AG04450 (cell line): ENCODE results near the gene RAB8B. TPM values are rescaled to one million over a fixed set of nuclear protein-coding genes. Genes with fewer than 3 reads are reported as not detected.
A peak's percentile ranks its signal among the peaks of the same experiment; 100 is the strongest.

Experiments used
- CTCF ChIA-PET: fragments of 300-600, 350-600 bp; formaldehyde crosslinking; extraction: SDS; loops from one replicate; lab custom pipeline; 2022; ENCODE audit warnings: antibody characterized with exemption, inconsistent platforms; lab: Charles Lee
- POLR2A ChIA-PET: fragments of 350-600 bp; formaldehyde crosslinking; extraction: SDS; loops from one replicate; lab custom pipeline; 2021; ENCODE audit warnings: antibody characterized with exemption, inconsistent platforms; lab: Yijun Ruan, JAX
- DNase-seq: peaks from one replicate; pipeline ENCODE4 v3.0.0-alpha.2; 2011; ENCODE audit warnings: low read depth, low spot score
- H3K27ac ChIP-seq: one replicate; pipeline ENCODE4 v1.5.1; 2012; ENCODE audit warnings: low read depth, low read length, control low read depth
- H3K27me3 ChIP-seq: one replicate; pipeline ENCODE4 v1.6.0; 2012; ENCODE audit warnings: low read length; ENCODE audit not compliant: control insufficient read depth, insufficient read depth
- H3K4me3 ChIP-seq: 2 replicates; pipeline ENCODE4 v1.5.1; 2011; ENCODE audit warnings: mild to moderate bottlenecking, low read depth, low read length, control low read depth
- H3K9me3 ChIP-seq: 2 replicates; pipeline ENCODE4 v1.5.1; 2012; ENCODE audit warnings: low read length; ENCODE audit not compliant: control insufficient read depth, insufficient read depth
- polyA plus RNA-seq: library from polyadenylated mRNA; depleted of rRNA; stranded (reverse); fragments of >200 nt; gene quantifications from 2 replicates; pipeline ENCODE4 v1.2.3, GENCODE V29; 2011
- TF ChIP-seq, protein P1 (sequence below): IDR thresholded peaks from 2 replicates; pipeline ENCODE4 v1.5.1; 2011; ENCODE audit warnings: low read depth, low read length, control low read depth, inconsistent platforms

RAB8B gene
- polyA plus RNA-seq, 1 experiment, result 82.4 TPM

DNA sequence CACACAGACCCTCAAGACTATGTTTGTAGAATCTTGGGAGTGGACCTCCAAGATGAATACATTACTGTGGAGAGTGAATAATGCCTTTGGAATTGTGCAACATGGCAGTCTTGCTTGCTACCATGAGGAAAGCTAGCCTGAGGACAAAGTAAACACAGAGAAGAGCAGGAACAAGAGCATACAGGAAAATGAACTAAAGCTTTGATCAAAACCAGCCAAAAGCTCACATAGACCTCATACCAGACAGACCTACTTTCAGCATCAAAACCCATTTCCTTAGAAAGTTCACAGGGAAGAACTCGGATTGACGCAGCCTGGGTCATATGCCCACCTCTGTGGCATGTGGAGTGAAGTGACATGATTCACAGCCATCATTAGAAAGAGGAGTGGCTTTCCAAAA lies 3.3 kb upstream of the RAB8B start:
- Histone ChIP-seq H3K9me3 (no peaks in the 10 kb centered on the region), H3K27ac (peak overlapping the region; percentile 34), H3K27me3 (no peaks in the 10 kb centered on the region), H3K4me3 (no peak overlapping the region)
- TF ChIP-seq, protein P1, sequence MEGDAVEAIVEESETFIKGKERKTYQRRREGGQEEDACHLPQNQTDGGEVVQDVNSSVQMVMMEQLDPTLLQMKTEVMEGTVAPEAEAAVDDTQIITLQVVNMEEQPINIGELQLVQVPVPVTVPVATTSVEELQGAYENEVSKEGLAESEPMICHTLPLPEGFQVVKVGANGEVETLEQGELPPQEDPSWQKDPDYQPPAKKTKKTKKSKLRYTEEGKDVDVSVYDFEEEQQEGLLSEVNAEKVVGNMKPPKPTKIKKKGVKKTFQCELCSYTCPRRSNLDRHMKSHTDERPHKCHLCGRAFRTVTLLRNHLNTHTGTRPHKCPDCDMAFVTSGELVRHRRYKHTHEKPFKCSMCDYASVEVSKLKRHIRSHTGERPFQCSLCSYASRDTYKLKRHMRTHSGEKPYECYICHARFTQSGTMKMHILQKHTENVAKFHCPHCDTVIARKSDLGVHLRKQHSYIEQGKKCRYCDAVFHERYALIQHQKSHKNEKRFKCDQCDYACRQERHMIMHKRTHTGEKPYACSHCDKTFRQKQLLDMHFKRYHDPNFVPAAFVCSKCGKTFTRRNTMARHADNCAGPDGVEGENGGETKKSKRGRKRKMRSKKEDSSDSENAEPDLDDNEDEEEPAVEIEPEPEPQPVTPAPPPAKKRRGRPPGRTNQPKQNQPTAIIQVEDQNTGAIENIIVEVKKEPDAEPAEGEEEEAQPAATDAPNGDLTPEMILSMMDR, result no peak
- POLR2A ChIA-PET, result interaction anchor here (0.5 to 2.2 kb wide), 3 partner anchors 29 to 141 kb away, joined by 4 to 8 read pairs (median 4); partner anchors contain the start of gene RPS27L
- CTCF ChIA-PET, result no interaction called here
- DNase-seq, result peak; percentile 51

DNA sequence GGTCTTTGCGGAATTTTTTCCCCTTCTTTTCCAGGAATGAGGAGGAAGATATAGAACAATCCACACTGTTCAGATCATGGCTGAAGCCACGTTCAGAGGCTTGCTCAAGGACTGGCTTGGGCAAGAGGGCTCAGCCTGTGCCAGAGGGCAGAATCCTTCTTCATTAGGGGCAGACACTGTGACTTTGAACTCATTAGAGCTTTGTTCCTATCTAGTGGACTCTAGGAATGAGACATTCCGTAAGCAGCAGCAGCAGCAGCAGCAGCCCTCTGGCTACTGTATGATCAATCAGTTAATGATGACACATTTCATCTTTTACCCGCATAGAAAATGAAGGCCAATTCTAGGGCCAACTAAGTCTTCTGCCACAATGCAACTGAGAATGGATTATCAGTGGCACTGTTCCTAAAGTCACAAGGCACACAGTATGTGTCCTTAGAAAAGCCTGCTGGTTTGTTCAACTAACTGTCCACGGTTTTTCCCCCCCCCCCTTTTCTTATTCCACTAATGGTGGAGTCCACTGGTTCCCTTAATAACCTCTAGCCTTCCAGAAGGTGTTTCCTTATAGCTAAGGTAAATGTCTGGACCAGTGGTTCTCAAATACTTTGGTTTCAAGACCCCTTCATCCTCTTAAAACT lies 1.7 kb upstream of the RAB8B start:
- POLR2A ChIA-PET, result interaction anchor here (0.6 to 0.7 kb wide), 2 partner anchors 114 to 249 kb away, joined by 4 to 7 read pairs; no protein-coding TSS in a partner anchor
- no peaks in the 10 kb centered on the region for H3K27me3 ChIP-seq
- CTCF ChIA-PET, result no interaction called here
- no peak overlapping the region for H3K4me3 ChIP-seq
- TF ChIP-seq, protein P1, result no peak
- no peak overlapping the region for H3K27ac ChIP-seq
- H3K9me3 ChIP-seq, result no peaks in the 10 kb centered on the region
- no peak for DNase-seq

DNA sequence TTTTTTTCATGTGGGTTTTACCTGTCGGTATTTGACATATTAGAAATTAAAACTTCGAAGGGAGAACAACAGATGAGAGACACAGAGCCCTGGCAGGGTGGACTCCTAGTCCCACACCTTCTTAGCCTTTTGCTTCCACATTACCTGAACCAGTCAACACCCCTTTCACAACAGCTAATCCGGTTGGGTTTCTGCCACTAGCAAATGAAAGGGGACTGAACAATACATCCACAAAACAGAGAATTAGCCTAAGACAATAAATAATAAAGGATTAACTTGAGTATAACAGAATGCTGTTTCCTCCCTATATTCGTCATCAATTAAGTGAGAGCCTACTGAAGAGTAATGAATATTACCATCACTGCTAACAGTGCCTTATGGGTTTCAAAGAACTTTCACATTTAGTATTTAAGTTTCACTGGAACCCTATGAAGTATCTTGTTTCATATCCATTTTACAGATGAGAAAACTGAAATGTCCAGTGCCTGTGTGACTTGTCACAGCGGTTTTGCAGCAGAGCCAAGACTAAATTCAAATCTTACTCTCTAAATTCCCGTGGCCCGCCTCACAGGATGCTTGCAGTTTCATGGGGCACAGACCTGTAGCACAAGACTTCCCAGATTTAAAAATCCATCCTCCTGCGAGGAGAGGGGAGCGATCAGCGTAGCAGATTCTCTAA lies 1.0 kb upstream of the RAB8B start:
- H3K9me3 ChIP-seq, result no peaks in the 10 kb centered on the region
- H3K27ac ChIP-seq, result peak overlapping the region; percentile 57
- no peak for DNase-seq
- ChIA-PET CTCF (no interaction called here), POLR2A (interaction anchor here (0.6 to 1.5 kb wide), 7 partner anchors 10 to 248 kb away, joined by 3 to 15 read pairs (median 5); partner anchors contain the start of genes APH1B, RPS27L and TPM1)
- TF ChIP-seq, protein P1, result no peak
- H3K27me3 ChIP-seq, result no peaks in the 10 kb centered on the region
- peak overlapping the region; percentile 68 for H3K4me3 ChIP-seq

DNA sequence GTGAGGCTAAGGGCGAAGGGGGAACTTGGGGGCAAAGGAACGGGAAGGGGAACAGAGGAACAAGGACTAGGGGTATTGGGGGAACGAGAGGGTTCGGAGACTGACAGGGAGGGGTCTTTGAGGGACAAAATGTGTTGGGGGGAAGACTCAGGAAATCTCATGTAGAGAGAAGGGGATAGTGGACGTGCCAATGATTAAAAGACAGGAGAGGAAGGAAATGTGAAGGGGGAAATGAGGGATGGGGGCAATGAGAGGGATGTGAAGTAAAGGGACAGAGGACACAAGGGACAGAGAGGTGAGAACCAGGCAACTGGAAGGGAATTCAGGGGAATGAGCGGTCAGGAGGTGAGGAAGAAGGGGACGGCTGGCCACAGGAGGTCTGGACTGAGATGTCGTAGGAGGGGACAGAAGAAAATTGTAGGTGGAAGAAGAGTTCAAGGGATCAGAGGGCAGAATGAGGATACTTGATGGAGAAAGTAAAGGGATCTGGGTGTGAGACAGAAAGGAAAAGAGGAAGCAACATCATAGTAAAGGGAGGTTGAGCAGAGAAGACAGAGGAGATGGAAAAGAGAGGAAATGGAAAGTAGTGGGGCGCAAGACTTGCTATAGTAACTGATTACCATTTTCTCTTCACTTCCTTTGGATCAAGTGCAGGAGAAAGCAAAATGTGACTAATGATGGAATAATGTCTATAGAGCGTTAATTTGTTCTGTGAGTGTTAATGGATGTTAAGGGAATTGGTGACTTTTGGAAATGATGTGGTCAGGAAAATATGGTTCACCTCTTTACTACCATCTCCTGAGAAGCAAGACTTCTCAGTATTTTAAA lies 749 bp downstream of the RAB8B start:
- CTCF ChIA-PET, result no interaction called here
- TF ChIP-seq, protein P1, result no peak

More for the DNA sequence above, 749 bp downstream of the RAB8B start:
- POLR2A ChIA-PET, result interaction anchor here (1.5 kb wide), 2 partner anchors 33 kb away, joined by 7 to 15 read pairs; partner anchors contain the start of gene RPS27L
- DNase-seq, result no peak
- no peak overlapping the region for H3K27ac ChIP-seq
- no peaks in the 10 kb centered on the region for H3K27me3 ChIP-seq
- H3K4me3 ChIP-seq, result peak overlapping the region; percentile 86
- no peaks in the 10 kb centered on the region for H3K9me3 ChIP-seq
